HCT116 (cell line): ENCODE measurements around the gene IL18BP.

Source experiments
- ELF1 ChIP-seq: IDR thresholded peaks from 2 replicates; pipeline ENCODE4 v1.6.1; 2012; ENCODE audit warnings: low read depth, borderline replicate concordance
- EZH2 ChIP-seq: fragments of 200-600 bp; sonication (generic); IDR thresholded peaks from 2 replicates; pipeline ENCODE4 v1.6.1; 2017; ENCODE audit warnings: antibody characterized with exemption, mixed run types
- EZH2phosphoT487 ChIP-seq: fragments of 200-600 bp; IDR thresholded peaks from 2 replicates; pipeline ENCODE4 v1.6.1; 2018; ENCODE audit warnings: antibody characterized with exemption, borderline replicate concordance
- MAX ChIP-seq: IDR thresholded peaks from 2 replicates; pipeline ENCODE4 v1.6.1; 2012
- POLR2A ChIP-seq: IDR thresholded peaks from 2 replicates; pipeline ENCODE4 v1.7.0; 2011; ENCODE audit warnings: borderline replicate concordance; ENCODE audit not compliant: insufficient read depth, insufficient read length; ENCODE audit errors: extremely low read depth
- POLR2AphosphoS5 ChIP-seq: IDR thresholded peaks from 2 replicates; pipeline ENCODE4 v1.6.1; 2011; ENCODE audit warnings: mild to moderate bottlenecking, low read depth, low read length, moderate library complexity
- SIN3A ChIP-seq: IDR thresholded peaks from 2 replicates; pipeline ENCODE4 v1.6.1; 2012; ENCODE audit warnings: low read depth
- YY1 ChIP-seq: IDR thresholded peaks from 2 replicates; pipeline ENCODE4 v1.6.1; 2011; ENCODE audit warnings: low read length, low read depth, moderate library complexity, mild to moderate bottlenecking; ENCODE audit not compliant: insufficient replicate concordance; ENCODE audit errors: extremely low read depth
- ZNF274 ChIP-seq: fragments of 200-500 bp; sonication (Bioruptor generic); IDR thresholded peaks from 2 replicates; pipeline ENCODE4 v1.6.1; 2014; ENCODE audit warnings: mild to moderate bottlenecking, low read depth, low read length, inconsistent platforms
- TF ChIP-seq, protein P1 (sequence below), 3 experiments: fragments of 200-600 bp in 1 of 3; sonication (generic) in 1 of 3; IDR thresholded peaks in 2 of 3; conservative IDR thresholded peaks in 1 of 3; 2 replicates each; pipeline ENCODE4 v1.5.1; 2012 to 2017; ENCODE audit warnings: low read depth in 2 of 3, low read length in 2 of 3, antibody characterized with exemption in 1 of 3, borderline replicate concordance in 1 of 3, control low read depth in 1 of 3, mild to moderate bottlenecking in 1 of 3, mixed read lengths in 1 of 3, mixed run types in 1 of 3, moderate library complexity in 1 of 3; ENCODE audit not compliant: insufficient read depth in 1 of 3
- TF ChIP-seq, protein P2 (sequence below): IDR thresholded peaks from 2 replicates; pipeline ENCODE4 v1.6.1; 2012; ENCODE audit warnings: low read depth

- TF ChIP-seq ZNF274 (no peak), POLR2A (no peak), SIN3A (no peak), EZH2 (no peak), YY1 (no peak), ELF1 (no peak), MAX (no peak), POLR2AphosphoS5 (no peak), EZH2phosphoT487 (no peak)
- TF ChIP-seq, protein P1, sequence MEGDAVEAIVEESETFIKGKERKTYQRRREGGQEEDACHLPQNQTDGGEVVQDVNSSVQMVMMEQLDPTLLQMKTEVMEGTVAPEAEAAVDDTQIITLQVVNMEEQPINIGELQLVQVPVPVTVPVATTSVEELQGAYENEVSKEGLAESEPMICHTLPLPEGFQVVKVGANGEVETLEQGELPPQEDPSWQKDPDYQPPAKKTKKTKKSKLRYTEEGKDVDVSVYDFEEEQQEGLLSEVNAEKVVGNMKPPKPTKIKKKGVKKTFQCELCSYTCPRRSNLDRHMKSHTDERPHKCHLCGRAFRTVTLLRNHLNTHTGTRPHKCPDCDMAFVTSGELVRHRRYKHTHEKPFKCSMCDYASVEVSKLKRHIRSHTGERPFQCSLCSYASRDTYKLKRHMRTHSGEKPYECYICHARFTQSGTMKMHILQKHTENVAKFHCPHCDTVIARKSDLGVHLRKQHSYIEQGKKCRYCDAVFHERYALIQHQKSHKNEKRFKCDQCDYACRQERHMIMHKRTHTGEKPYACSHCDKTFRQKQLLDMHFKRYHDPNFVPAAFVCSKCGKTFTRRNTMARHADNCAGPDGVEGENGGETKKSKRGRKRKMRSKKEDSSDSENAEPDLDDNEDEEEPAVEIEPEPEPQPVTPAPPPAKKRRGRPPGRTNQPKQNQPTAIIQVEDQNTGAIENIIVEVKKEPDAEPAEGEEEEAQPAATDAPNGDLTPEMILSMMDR (IDR thresholded peaks at IDR 0.05 in 2 of 3, conservative IDR thresholded peaks at IDR 0.05 in 1 of 3; ENCODE audit: borderline replicate concordance in 1 of 3, insufficient read depth in 1 of 3, low read depth in 2 of 3, low read length in 2 of 3): no peak
- TF ChIP-seq, protein P2, sequence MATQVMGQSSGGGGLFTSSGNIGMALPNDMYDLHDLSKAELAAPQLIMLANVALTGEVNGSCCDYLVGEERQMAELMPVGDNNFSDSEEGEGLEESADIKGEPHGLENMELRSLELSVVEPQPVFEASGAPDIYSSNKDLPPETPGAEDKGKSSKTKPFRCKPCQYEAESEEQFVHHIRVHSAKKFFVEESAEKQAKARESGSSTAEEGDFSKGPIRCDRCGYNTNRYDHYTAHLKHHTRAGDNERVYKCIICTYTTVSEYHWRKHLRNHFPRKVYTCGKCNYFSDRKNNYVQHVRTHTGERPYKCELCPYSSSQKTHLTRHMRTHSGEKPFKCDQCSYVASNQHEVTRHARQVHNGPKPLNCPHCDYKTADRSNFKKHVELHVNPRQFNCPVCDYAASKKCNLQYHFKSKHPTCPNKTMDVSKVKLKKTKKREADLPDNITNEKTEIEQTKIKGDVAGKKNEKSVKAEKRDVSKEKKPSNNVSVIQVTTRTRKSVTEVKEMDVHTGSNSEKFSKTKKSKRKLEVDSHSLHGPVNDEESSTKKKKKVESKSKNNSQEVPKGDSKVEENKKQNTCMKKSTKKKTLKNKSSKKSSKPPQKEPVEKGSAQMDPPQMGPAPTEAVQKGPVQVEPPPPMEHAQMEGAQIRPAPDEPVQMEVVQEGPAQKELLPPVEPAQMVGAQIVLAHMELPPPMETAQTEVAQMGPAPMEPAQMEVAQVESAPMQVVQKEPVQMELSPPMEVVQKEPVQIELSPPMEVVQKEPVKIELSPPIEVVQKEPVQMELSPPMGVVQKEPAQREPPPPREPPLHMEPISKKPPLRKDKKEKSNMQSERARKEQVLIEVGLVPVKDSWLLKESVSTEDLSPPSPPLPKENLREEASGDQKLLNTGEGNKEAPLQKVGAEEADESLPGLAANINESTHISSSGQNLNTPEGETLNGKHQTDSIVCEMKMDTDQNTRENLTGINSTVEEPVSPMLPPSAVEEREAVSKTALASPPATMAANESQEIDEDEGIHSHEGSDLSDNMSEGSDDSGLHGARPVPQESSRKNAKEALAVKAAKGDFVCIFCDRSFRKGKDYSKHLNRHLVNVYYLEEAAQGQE: no peak
Observed at GRCh38 chr11:71963468-71963867, 35.2 kb upstream of the IL18BP start.
